K562 (cell line): Measurements from ENCODE around the gene ECM1. TPM values are rescaled to one million over a fixed set of nuclear protein-coding genes. Genes with fewer than 3 reads are reported as not detected.

Experiments used
- NONO ChIP-seq, 2 experiments: fragments of 200-400 bp in 1 of 2; fragments of 450-650 bp in 1 of 2; formaldehyde crosslinking in 1 of 2; IDR thresholded peaks; 2 replicates each; pipeline ENCODE4 v1.6.1; 2017; ENCODE audit warnings: low read depth in 2 of 2, mild to moderate bottlenecking in 2 of 2, moderate library complexity in 2 of 2, low read length in 1 of 2
- PHF21A ChIP-seq: fragments of 450-650 bp; IDR thresholded peaks from 2 replicates; pipeline ENCODE4 v1.6.1; 2017; ENCODE audit warnings: low read depth, borderline replicate concordance
- SP1 ChIP-seq: sonication (generic); formaldehyde crosslinking; IDR thresholded peaks from 2 replicates; pipeline ENCODE4 v1.8.1; 2022; ENCODE audit warnings: mild to moderate bottlenecking, missing genetic modification reagents
- TEAD2 ChIP-seq: fragments of 450-650 bp; IDR thresholded peaks from 2 replicates; pipeline ENCODE4 v1.6.1; 2016; ENCODE audit warnings: missing genetic modification characterization, control low read depth, missing compliant biosample characterization
- TFAM ChIP-seq: fragments of 250-450 bp; sonication (Bioruptor Pico); conservative IDR thresholded peaks from 2 replicates; pipeline ENCODE4 v1.5.0; 2021; ENCODE audit warnings: mild to moderate bottlenecking, moderate library complexity
- U2AF2 ChIP-seq: fragments of 200-400 bp; formaldehyde crosslinking; optimal IDR thresholded peaks from 2 replicates; pipeline ENCODE3; 2017; ENCODE audit warnings: low read depth, mild to moderate bottlenecking, low read length
- YBX1 ChIP-seq: fragments of 450-650 bp; IDR thresholded peaks from 2 replicates; pipeline ENCODE4 v1.7.1; 2016; ENCODE audit warnings: mild to moderate bottlenecking
- ZNF3 ChIP-seq: fragments of 250-450 bp; sonication (Bioruptor Pico); IDR thresholded peaks from 2 replicates; pipeline ENCODE4 v1.5.0; 2021; ENCODE audit warnings: mild to moderate bottlenecking, moderate library complexity
- polyA plus RNA-seq, 8 experiments: library from polyadenylated mRNA; depleted of rRNA in 4 of 8; stranded (reverse) in 5 of 8; unstranded in 3 of 8; fragments of >200 nt; fragmentation: Nextera tagmentation in 2 of 8; fragmentation: Illumina TruSeq in 1 of 8; extraction: Ambion mirVana in 2 of 8; extraction: Trizol in 1 of 8; gene quantifications; 2 replicates each; pipeline versions ENCODE4 v1.2.1 to v1.2.3, GENCODE V29; 2011 to 2014; ENCODE audit warnings: inconsistent platforms in 1 of 8, missing spikeins in 1 of 8
- total RNA-seq, 7 experiments: library from RNA; depleted of rRNA in 6 of 7; stranded (reverse); fragments of >200 nt in 6 of 7; fragmentation: Illumina TruSeq in 2 of 7; extraction: Trizol in 2 of 7; gene quantifications; 2 replicates each; pipeline versions ENCODE4 v1.2.1 to v1.2.3, GENCODE V29; 2011 to 2021; ENCODE audit warnings: low replicate concordance in 1 of 7
- TF ChIP-seq, protein P1 (sequence below): sonication (generic); formaldehyde crosslinking; IDR thresholded peaks from 2 replicates; pipeline ENCODE4 v1.8.1; 2023; ENCODE audit warnings: mild to moderate bottlenecking, missing genetic modification reagents
- TF ChIP-seq, protein P2 (sequence below): fragments of 450-650 bp; IDR thresholded peaks from 2 replicates; pipeline ENCODE4 v1.6.1; 2016; ENCODE audit warnings: low read depth

ECM1 gene
- total and polyA plus RNA-seq, 9 of the 15 experiments (the other 6 are each of a cell fraction or from before 2014, with no cell fraction given) = 6.6 to 52.2 (median 12.8) TPM

DNA sequence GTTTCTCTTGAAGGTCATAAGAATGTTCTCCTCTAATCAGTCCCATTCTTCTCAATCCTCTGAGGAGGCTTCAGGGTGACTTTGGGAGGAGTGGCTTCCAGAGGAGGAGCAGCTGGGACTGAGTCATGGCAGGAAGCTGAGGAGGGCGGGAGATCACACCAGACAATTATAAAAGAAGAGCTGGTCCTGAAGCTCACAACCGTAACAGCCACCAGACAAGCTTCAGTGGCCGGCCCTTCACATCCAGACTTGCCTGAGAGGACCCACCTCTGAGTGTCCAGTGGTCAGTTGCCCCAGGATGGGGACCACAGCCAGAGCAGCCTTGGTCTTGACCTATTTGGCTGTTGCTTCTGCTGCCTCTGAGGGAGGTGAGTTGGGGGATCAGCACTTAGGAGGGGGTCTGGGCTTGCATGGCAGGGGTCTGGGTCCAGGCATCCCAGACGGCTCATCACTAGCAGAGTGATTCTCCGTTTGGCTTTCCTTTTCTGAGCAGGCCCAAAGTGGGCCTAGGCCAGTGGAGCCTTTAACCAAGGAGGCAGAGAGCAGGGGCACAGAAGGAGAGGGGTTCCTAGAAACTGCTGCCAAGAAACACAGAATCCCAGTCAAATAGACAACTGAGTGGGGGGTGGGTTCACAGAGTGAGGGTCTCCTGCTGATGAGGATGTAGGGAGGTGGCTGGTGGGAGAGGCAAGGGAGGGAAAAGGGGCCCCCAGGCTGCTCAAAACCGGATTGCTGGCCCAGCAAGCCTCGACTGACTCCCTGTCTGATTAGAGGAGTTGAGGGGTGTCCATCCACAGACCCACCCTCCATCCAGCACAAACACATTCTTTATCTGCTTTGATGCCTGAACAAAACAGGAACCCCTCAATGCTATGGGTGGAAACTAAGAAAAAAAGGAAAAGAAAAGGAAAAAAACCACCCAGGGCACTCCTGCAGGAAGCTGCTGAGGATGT, at the start of gene ECM1 (continued):
- TF ChIP-seq, protein P1, sequence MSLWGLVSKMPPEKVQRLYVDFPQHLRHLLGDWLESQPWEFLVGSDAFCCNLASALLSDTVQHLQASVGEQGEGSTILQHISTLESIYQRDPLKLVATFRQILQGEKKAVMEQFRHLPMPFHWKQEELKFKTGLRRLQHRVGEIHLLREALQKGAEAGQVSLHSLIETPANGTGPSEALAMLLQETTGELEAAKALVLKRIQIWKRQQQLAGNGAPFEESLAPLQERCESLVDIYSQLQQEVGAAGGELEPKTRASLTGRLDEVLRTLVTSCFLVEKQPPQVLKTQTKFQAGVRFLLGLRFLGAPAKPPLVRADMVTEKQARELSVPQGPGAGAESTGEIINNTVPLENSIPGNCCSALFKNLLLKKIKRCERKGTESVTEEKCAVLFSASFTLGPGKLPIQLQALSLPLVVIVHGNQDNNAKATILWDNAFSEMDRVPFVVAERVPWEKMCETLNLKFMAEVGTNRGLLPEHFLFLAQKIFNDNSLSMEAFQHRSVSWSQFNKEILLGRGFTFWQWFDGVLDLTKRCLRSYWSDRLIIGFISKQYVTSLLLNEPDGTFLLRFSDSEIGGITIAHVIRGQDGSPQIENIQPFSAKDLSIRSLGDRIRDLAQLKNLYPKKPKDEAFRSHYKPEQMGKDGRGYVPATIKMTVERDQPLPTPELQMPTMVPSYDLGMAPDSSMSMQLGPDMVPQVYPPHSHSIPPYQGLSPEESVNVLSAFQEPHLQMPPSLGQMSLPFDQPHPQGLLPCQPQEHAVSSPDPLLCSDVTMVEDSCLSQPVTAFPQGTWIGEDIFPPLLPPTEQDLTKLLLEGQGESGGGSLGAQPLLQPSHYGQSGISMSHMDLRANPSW (CRISPR knock-in tag) = no peak
- TF ChIP-seq YBX1 (no peak), TFAM (CRISPR knock-in tag) (no peak), TEAD2 (tag) (no peak), ZNF3 (no peak), PHF21A (no peak), U2AF2 (no peak), NONO (IDR thresholded peaks at IDR 0.05; ENCODE audit: low read depth in 2 of 2, low read length in 1 of 2) (no peak), SP1 (CRISPR knock-in tag) (no peak)
- TF ChIP-seq, protein P2, sequence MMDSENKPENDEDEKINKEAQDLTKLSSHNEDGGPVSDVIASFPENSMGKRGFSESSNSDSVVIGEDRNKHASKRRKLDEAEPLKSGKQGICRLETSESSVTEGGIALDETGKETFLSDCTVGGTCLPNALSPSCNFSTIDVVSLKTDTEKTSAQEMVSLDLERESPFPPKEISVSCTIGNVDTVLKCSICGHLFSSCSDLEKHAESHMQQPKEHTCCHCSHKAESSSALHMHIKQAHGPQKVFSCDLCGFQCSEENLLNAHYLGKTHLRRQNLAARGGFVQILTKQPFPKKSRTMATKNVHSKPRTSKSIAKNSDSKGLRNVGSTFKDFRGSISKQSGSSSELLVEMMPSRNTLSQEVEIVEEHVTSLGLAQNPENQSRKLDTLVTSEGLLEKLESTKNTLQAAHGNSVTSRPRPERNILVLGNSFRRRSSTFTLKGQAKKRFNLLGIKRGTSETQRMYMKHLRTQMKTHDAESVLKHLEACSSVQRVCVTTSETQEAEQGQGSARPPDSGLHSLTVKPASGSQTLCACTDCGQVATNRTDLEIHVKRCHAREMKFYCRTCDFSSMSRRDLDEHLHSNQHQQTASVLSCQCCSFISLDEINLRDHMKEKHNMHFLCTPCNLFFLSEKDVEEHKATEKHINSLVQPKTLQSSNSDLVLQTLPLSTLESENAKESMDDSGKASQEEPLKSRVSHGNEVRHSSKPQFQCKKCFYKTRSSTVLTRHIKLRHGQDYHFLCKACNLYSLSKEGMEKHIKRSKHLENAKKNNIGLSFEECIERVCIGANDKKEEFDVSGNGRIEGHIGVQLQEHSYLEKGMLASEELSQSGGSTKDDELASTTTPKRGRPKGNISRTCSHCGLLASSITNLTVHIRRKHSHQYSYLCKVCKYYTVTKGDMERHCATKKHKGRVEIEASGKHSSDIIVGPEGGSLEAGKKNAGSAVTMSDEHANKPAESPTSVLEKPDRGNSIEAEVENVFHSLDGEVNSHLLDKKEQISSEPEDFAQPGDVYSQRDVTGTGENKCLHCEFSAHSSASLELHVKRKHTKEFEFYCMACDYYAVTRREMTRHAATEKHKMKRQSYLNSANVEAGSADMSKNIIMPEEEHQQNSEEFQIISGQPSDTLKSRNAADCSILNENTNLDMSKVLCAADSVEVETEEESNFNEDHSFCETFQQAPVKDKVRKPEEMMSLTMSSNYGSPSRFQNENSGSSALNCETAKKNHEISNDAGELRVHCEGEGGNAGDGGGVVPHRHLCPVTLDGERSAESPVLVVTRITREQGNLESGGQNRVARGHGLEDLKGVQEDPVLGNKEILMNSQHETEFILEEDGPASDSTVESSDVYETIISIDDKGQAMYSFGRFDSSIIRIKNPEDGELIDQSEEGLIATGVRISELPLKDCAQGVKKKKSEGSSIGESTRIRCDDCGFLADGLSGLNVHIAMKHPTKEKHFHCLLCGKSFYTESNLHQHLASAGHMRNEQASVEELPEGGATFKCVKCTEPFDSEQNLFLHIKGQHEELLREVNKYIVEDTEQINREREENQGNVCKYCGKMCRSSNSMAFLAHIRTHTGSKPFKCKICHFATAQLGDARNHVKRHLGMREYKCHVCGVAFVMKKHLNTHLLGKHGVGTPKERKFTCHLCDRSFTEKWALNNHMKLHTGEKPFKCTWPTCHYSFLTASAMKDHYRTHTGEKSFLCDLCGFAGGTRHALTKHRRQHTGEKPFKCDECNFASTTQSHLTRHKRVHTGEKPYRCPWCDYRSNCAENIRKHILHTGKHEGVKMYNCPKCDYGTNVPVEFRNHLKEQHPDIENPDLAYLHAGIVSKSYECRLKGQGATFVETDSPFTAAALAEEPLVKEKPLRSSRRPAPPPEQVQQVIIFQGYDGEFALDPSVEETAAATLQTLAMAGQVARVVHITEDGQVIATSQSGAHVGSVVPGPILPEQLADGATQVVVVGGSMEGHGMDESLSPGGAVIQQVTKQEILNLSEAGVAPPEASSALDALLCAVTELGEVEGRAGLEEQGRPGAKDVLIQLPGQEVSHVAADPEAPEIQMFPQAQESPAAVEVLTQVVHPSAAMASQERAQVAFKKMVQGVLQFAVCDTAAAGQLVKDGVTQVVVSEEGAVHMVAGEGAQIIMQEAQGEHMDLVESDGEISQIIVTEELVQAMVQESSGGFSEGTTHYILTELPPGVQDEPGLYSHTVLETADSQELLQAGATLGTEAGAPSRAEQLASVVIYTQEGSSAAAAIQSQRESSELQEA = no peak
